ENCODE data around the gene TNNI2. TPM values are rescaled to one million over a fixed set of nuclear protein-coding genes. Genes with fewer than 3 reads are reported as not detected.
"Not testable (repeated sequence)": the region's sequence is repeated elsewhere in the genome, so short reads cannot be mapped to it uniquely, and the experiment has no call there.

Gene TNNI2
- total RNA-seq, 3 donors from 2014 or later, result not detected

- no peak overlapping the region for H3K4me3 Mint-ChIP-seq
These were observed 34.4 kb downstream of the TNNI2 start for GRCh38 chr11:1873048-1873812.

GRCh38 chr11:1873813-1874150, 35.0 kb downstream of the TNNI2 start:
- H3K4me1 Mint-ChIP-seq (ENCODE audit: low read depth), result peaks cover 42% of the 10 kb centered on the region
- not testable (repeated sequence) for H3K4me3 Mint-ChIP-seq; H3K27me3 Mint-ChIP-seq (ENCODE audit: low read depth); H3K9me3 Mint-ChIP-seq; H3K36me3 Mint-ChIP-seq (ENCODE audit: insufficient read depth); DNase-seq; ATAC-seq

More at GRCh38 chr11:1873048-1873812, 34.4 kb downstream of the TNNI2 start:
- no peaks in the 10 kb centered on the region for H3K36me3 Mint-ChIP-seq (ENCODE audit: insufficient read depth)
- ATAC-seq, result no peak
- peaks cover 46% of the 10 kb centered on the region for H3K4me1 Mint-ChIP-seq (ENCODE audit: low read depth)
- H3K27me3 Mint-ChIP-seq (ENCODE audit: low read depth), result no peaks in the 10 kb centered on the region
- DNase-seq, result no peak
- H3K9me3 Mint-ChIP-seq, result no peaks in the 10 kb centered on the region

GRCh38 chr11:1874441-1875092, 35.8 kb downstream of the TNNI2 start:
- H3K9me3 Mint-ChIP-seq; H3K36me3 Mint-ChIP-seq (ENCODE audit: insufficient read depth); H3K4me3 Mint-ChIP-seq; H3K27me3 Mint-ChIP-seq (ENCODE audit: low read depth); DNase-seq; ATAC-seq: not testable (repeated sequence)
- H3K4me1 Mint-ChIP-seq (ENCODE audit: low read depth), result peaks cover 34% of the 10 kb centered on the region

- no peak overlapping the region for H3K4me3 Mint-ChIP-seq
- no peak for ATAC-seq
- H3K36me3 Mint-ChIP-seq (ENCODE audit: insufficient read depth), result no peaks in the 10 kb centered on the region
- H3K9me3 Mint-ChIP-seq, result no peaks in the 10 kb centered on the region
- peaks cover 28% of the 10 kb centered on the region for H3K4me1 Mint-ChIP-seq (ENCODE audit: low read depth)
- no peak for DNase-seq
- no peaks in the 10 kb centered on the region for H3K27me3 Mint-ChIP-seq (ENCODE audit: low read depth)
These were observed 36.5 kb downstream of the TNNI2 start for GRCh38 chr11:1875093-1875850.

GRCh38 chr11:1875851-1876301, 37.1 kb downstream of the TNNI2 start:
- ATAC-seq, H3K4me3 Mint-ChIP-seq: not testable (repeated sequence)
- peaks cover 23% of the 10 kb centered on the region for H3K4me1 Mint-ChIP-seq (ENCODE audit: low read depth)

GRCh38 chr11:1876361-1877063, 37.7 kb downstream of the TNNI2 start:
- ATAC-seq, result no peak
- Mint-ChIP-seq H3K36me3 (ENCODE audit: insufficient read depth) (no peaks in the 10 kb centered on the region), H3K9me3 (no peaks in the 10 kb centered on the region), H3K4me1 (ENCODE audit: low read depth) (peaks cover 20% of the 10 kb centered on the region), H3K27me3 (ENCODE audit: low read depth) (no peaks in the 10 kb centered on the region), H3K4me3 (no peak overlapping the region)
- DNase-seq, result no peak

More at GRCh38 chr11:1875851-1876301, 37.1 kb downstream of the TNNI2 start:
- DNase-seq; H3K36me3 Mint-ChIP-seq (ENCODE audit: insufficient read depth); H3K9me3 Mint-ChIP-seq; H3K27me3 Mint-ChIP-seq (ENCODE audit: low read depth): not testable (repeated sequence)

- ATAC-seq (no peak), DNase-seq (no peak)
- Mint-ChIP-seq H3K9me3 (no peaks in the 10 kb centered on the region), H3K4me1 (ENCODE audit: low read depth) (peaks cover 12% of the 10 kb centered on the region), H3K4me3 (no peak overlapping the region), H3K27me3 (ENCODE audit: low read depth) (no peaks in the 10 kb centered on the region), H3K36me3 (ENCODE audit: insufficient read depth) (no peaks in the 10 kb centered on the region)
These were observed 38.7 kb downstream of the TNNI2 start for GRCh38 chr11:1877211-1878136.

- Mint-ChIP-seq H3K36me3 (ENCODE audit: insufficient read depth) (no peaks in the 10 kb centered on the region), H3K27me3 (ENCODE audit: low read depth) (no peaks in the 10 kb centered on the region)
These were observed 39.6 kb downstream of the TNNI2 start for GRCh38 chr11:1878137-1879031.

GRCh38 chr11:1879342-1879940, 40.7 kb downstream of the TNNI2 start:
- no peaks in the 10 kb centered on the region for H3K36me3 Mint-ChIP-seq (ENCODE audit: insufficient read depth)
- no peak for ATAC-seq
- H3K4me1 Mint-ChIP-seq (ENCODE audit: low read depth), result peaks cover 8% of the 10 kb centered on the region
- no peak for DNase-seq
- H3K4me3 Mint-ChIP-seq, result no peak overlapping the region
- H3K27me3 Mint-ChIP-seq (ENCODE audit: low read depth), result no peaks in the 10 kb centered on the region
- H3K9me3 Mint-ChIP-seq, result no peaks in the 10 kb centered on the region

More at GRCh38 chr11:1878137-1879031, 39.6 kb downstream of the TNNI2 start:
- Mint-ChIP-seq H3K9me3 (no peaks in the 10 kb centered on the region), H3K4me1 (ENCODE audit: low read depth) (peaks cover 8% of the 10 kb centered on the region), H3K4me3 (no peak overlapping the region)
- ATAC-seq (no peak), DNase-seq (no peak)

- ATAC-seq, result no peak
- no peaks in the 10 kb centered on the region for H3K9me3 Mint-ChIP-seq
- no peaks in the 10 kb centered on the region for H3K36me3 Mint-ChIP-seq (ENCODE audit: insufficient read depth)
- peaks cover 7% of the 10 kb centered on the region for H3K4me1 Mint-ChIP-seq (ENCODE audit: low read depth)
- H3K4me3 Mint-ChIP-seq, result no peak overlapping the region
- H3K27me3 Mint-ChIP-seq (ENCODE audit: low read depth), result no peaks in the 10 kb centered on the region
- no peak for DNase-seq
These were observed 41.4 kb downstream of the TNNI2 start for GRCh38 chr11:1879941-1880720.

GRCh38 chr11:1880746-1881441, 42.1 kb downstream of the TNNI2 start:
- Mint-ChIP-seq H3K27me3 (ENCODE audit: low read depth) (no peaks in the 10 kb centered on the region), H3K36me3 (ENCODE audit: insufficient read depth) (no peaks in the 10 kb centered on the region), H3K9me3 (no peaks in the 10 kb centered on the region), H3K4me3 (no peak overlapping the region), H3K4me1 (ENCODE audit: low read depth) (peaks cover 3% of the 10 kb centered on the region)
- ATAC-seq (no peak), DNase-seq (no peak)
